Daoy (cell line): ENCODE measurements around the gene SIPA1. TPM values are rescaled to one million over a fixed set of nuclear protein-coding genes. Genes with fewer than 3 reads are reported as not detected.
A peak's percentile ranks its signal among the peaks of the same experiment; 100 is the strongest.

ENCODE experiments used
- DNase-seq: peaks from one replicate; pipeline ENCODE4 v3.0.0-alpha.2; 2015; ENCODE audit warnings: low read depth
- total RNA-seq: library from RNA; depleted of rRNA; stranded (reverse); fragments of >200 nt; shearing (Covaris generic); gene quantifications from 2 replicates; pipeline ENCODE4 v1.2.3, GENCODE V29; 2014

The SIPA1 gene
- total RNA-seq, 1 experiment from 2014 or later = 12.6 TPM

DNA sequence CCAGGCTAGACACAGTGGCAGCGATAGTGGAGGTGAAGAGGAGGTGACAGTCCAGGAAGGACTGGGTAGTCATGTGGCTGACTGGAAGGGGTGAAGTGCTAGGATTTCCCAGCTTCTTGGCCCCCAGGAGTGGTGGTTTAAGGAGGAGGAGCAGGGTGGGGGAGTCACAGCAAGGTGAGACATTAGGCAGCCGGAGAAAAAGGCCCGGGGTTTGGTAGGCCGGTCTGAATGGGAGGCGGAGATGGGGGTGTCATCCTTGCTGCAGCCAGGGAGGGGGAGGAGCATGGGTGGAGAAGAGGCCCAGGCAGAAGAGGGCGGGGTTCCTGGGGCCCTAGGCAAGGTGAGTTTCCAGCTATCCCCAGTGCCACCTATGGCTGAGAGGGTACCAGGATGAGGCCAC, 6.1 kb downstream of the SIPA1 start:
- peak; percentile 45 for DNase-seq

GRCh38 chr11:65644837-65645236, 6.9 kb downstream of the SIPA1 start:
- no peak for DNase-seq

- DNase-seq = no peak
Measured at GRCh38 chr11:65645710-65646109, 7.8 kb downstream of the SIPA1 start.

DNA sequence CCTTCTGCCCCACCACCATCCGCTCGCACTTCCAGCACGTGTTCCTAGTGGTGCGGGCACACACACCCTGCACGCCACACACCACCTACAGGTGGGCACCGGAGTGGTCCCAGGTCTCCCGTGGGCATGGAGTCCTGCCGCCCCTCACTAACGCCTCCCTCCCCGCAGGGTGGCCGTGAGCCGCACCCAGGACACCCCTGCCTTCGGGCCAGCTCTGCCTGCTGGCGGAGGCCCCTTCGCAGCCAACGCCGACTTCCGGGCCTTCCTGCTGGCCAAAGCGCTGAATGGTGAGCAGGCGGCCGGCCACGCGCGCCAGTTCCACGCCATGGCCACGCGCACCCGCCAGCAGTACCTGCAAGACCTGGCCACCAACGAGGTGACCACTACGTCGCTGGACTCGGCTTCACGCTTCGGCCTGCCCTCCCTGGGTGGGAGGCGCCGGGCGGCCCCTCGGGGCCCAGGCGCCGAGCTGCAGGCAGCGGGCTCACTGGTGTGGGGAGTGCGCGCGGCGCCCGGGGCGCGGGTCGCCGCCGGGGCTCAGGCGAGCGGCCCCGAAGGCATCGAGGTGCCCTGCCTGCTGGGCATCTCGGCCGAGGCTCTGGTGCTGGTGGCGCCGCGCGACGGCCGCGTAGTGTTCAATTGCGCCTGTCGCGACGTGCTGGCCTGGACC, 8.5 kb downstream of the SIPA1 start:
- DNase-seq = no peak

- DNase-seq = no peak
Measured at GRCh38 chr11:65646958-65647701, 9.2 kb downstream of the SIPA1 start.

- DNase-seq = no peak
Measured at GRCh38 chr11:65648997-65649493, 11.1 kb downstream of the SIPA1 start.

DNA sequence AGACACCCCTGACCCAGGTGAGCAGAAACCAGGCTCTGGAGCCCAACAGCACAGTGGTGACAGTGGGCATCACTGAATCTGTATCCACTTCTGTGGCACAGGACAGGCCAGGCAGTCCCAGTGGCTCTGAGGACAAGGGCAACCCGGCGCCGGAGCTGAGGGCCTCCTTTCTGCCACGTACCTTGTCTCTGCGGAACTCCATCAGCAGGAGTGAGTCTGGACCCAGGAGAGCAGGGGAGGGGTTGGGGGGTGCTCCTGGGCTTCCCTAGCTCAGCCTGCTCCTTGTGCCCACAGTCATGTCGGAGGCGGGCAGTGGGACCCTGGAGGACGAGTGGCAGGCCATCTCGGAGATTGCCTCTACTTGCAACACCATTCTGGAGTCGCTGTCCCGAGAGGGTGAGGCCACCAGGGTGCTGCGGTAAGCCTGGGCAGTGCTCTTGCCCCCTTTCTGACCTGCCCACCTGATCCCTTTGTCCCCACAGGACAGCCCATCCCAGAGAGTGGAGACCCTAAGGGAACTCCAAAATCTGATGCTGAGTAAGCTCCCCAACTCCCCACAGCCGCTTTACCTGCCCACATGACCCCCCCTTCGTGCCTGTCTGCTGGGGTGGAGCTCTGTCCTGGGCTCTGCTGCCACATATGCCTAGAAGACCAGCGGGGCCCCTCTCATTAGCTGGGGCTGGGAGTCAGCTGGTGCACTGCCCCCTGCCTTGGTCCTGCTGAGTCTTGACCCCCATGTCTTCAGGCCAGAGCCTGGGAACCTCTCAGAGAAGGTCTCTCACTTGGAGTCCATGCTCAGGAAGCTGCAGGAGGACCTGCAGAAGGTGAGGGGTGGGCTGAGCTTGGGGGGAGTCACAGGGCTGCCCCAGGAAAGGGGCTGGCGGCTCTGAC, 12.0 kb downstream of the SIPA1 start:
- DNase-seq = no peak

DNA sequence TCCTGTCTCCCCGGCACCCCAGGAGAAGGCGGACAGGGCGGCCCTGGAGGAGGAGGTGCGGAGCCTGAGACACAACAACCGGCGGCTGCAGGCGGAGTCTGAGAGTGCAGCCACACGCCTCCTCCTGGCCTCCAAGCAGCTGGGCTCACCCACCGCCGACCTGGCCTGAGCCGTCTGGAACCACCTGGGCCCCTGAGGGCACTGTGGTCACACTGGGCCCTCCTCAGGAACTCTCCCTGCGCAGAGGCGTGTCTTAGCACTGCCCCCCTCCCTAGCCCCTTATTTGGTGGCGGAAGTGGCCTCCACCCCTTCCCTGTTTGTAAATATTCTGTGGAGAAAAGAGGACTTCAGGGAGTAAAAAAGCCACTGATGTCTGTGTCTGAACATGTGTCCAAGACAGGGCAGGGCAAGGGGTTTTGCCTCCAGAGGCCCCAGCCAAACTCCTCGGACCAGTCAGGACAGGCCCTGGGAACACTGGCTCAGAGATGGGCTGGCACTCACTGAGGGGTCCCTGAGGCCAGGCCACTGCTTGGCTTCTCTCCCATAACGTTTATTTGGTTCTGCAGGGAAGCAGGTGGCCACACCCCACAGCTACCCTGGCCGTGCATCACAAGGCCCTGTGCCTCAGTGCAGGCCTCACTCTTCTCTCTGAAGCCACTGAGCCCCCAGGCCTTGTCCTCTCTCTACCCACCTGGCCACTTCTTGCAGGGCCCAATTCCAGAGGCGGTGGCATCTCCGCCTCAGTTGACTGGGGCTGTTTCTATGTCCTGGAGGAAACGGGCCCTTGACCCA, 12.8 kb downstream of the SIPA1 start:
- DNase-seq = no peak

DNA sequence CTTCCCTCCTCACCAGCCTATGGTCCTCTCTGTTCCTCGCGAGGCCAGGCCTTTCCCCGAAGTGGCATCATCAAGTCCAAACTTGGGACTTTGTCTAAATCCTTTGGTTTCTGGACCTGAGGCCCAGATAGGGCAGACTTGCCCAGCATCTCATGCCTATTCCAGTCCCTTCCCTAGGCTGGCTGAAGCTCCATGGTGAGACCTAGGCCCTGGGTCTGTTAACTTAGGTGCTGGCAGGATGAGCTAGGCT, 13.4 kb downstream of the SIPA1 start:
- no peak for DNase-seq

DNA sequence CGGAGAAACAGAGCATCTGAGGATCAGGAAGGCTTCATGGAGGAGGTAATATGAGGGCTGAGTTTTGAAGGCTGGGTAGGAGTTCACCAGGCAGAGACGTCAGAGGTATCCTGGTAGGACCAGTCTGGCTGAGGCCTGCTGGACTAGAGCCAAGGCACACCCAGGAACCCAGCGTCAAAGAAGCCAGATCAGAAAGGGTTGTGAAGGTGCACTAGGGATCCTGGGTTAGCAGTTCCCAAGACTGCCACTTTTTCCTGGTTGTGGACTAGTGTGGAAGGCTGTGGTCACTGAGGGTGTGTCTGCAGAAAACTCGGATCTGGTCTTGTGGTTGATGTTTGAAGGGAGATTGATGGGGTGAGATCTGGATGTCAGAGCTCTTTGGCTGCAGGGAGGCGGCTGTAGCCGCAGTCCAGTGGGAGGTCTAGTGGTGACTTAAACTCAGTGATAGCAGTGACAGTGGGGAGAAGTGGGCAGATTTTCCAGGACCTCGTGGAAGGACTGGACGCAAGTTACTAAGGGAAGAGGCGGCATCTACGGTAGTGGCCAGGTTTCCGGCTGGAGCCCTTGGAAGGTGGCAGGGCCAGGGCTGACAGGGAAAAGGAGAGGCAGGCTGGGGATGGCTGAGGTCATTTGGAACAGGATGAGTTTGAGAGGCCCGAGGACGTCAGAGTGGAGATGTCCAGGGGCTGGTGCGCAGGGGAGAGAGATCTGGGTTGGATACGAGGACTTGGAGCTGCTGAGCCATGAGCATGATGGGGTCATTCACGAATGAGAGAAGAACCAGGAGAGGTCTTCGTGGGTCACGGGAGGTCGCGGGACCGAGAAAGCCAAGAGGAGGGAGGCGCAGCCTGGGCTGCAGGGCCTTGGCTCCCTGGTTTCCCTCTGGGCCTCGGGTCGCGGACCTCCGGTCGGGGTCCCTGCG, 13.9 kb downstream of the SIPA1 start:
- peak; percentile 36 for DNase-seq

DNA sequence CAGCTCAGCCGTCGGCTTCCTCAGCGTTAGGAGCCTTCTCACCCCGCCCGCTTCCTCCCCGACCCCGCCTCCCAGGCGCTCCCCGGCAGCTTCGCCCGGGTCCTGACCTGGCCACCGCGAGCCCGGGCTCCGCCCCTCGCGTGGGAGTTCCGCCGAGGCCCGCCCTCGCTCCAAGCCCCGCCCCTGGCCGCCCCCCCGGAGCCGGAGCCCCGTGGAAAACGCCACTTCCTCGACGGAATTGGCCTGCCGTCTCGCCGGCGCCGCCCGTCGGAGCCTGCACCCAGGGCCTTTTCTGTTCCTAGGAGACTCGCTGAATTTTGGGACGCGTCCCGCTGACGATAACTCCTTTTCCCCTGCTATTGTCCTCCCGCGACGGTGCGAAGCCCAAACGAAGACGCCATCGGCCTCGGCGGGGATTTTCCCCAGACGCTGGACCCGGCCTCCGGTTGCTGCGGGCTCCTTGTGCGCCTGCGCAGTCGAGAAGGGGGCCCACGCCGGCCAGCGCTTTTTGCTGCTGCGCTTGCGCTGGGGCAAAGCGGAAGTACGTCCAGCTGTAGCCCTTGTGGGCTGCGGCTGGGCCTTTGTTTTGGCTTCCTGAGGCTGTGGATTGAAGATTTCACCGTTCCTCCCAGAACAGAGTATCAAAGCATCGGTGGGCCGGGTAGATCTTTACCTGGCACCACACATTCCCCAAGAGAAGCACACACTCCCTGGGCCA, 14.8 kb downstream of the SIPA1 start:
- DNase-seq = peak; percentile 95

GRCh38 chr11:65653229-65654225, 15.6 kb downstream of the SIPA1 start:
- DNase-seq = no peak

GRCh38 chr11:65654375-65655349, 16.8 kb downstream of the SIPA1 start:
- DNase-seq = no peak

GRCh38 chr11:65655570-65656332, 17.9 kb downstream of the SIPA1 start:
- DNase-seq = no peak

DNA sequence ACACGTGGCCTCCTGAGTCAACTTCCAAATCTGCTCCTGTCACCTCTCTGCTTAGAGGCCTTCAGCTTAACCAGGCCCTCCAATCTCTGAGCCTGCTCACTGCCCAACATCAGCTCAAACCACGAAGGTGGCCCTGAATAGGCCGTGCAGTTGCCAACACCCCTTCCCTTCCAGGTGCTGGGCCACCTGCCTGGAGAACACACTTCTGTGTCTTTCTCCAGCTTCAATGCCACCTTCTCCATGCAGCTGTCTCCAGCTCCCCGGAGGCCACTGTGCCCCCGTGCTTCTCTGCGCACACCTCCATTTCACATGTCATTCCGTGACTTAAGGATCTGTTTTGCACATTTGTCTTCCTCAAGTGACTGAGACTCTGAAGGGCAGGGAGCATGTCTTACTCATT, 19.5 kb downstream of the SIPA1 start:
- DNase-seq = no peak

- DNase-seq = no peak
Measured at GRCh38 chr11:65658174-65659021, 20.5 kb downstream of the SIPA1 start.
